Lower leg skin (tissue), 4 donors: ENCODE results near the gene AHCYL1. TPM values are rescaled to one million over a fixed set of nuclear protein-coding genes. Genes with fewer than 3 reads are reported as not detected.
"Not testable (repeated sequence)": the region's sequence is repeated elsewhere in the genome, so short reads cannot be mapped to it uniquely, and the experiment has no call there.

Experiments used
- DNase-seq, 2 donors: peaks; one replicate each; pipeline ENCODE4 v3.0.0-alpha.2; 2019; ENCODE audit warnings: low spot score in 2 of 2
- H3K4me3 ChIP-seq: fragments of 200-600 bp; sonication (generic); 2 replicates; pipeline ENCODE4 v1.5.1; 2017; ENCODE audit warnings: mild to moderate bottlenecking, low read depth; ENCODE audit not compliant: poor library complexity, severe bottlenecking
- CTCF ChIP-seq, 3 donors: fragments of 450-650 bp; IDR thresholded peaks; one replicate each; pipeline ENCODE4 v1.5.1; 2016; ENCODE audit warnings: antibody characterized with exemption in 3 of 3, mild to moderate bottlenecking in 3 of 3, moderate library complexity in 2 of 3
- POLR2A ChIP-seq, 2 donors: fragments of 450-650 bp; IDR thresholded peaks; one replicate each; pipeline ENCODE4 v1.6.1; 2016 to 2017; ENCODE audit warnings: antibody characterized with exemption in 2 of 2, mild to moderate bottlenecking in 1 of 2, moderate library complexity in 1 of 2
- WGBS, 2 donors: methylation state at CpG; one replicate each; pipeline ENCODE4 v1.1.5; 2018; 5-methylcytosine and 5-hydroxymethylcytosine counted together
- intact Hi-C: fragments of 100-400 bp; cut with DNase I; formaldehyde crosslinking; loops from one replicate; pipeline ENCODE4 v1.15.0; 2023; ENCODE audit warnings: low total_unique reads
- total RNA-seq, 4 donors: library from RNA; depleted of rRNA; stranded (reverse); fragments of >200 nt; gene quantifications; one replicate each; pipeline ENCODE4 v1.1.0, GENCODE V29; 2016

Gene AHCYL1
- total RNA-seq, 4 donors from 2014 or later = 42.3 to 54.4 (median 47.8) TPM

GRCh38 chr1:109944541-109944940, 40.0 kb upstream of the AHCYL1 start:
- intact Hi-C loops = no loop called here
- no peak for DNase-seq
- TF ChIP-seq POLR2A (IDR thresholded peaks at IDR 0.05) (no peak), CTCF (IDR thresholded peaks at IDR 0.05) (no peak)
- 87% methylated on average over 2 of the region's 2 CpGs for WGBS, 2 donors
- H3K4me3 ChIP-seq = no peak overlapping the region

GRCh38 chr1:109946511-109946910, 38.1 kb upstream of the AHCYL1 start:
- DNase-seq = no peak
- no peak overlapping the region for H3K4me3 ChIP-seq
- 58 to 64% methylated on average over 6 of the region's 6 CpGs for WGBS, 2 donors
- intact Hi-C loops = no loop called here
- TF ChIP-seq POLR2A (IDR thresholded peaks at IDR 0.05) = no peak
- TF ChIP-seq CTCF (IDR thresholded peaks at IDR 0.05) = no peak

GRCh38 chr1:109947582-109948284, 36.8 kb upstream of the AHCYL1 start:
- H3K4me3 ChIP-seq = no peak overlapping the region
- no peak for TF ChIP-seq POLR2A (IDR thresholded peaks at IDR 0.05)
- no peak for TF ChIP-seq CTCF (IDR thresholded peaks at IDR 0.05)
- WGBS, 2 donors = 75 to 80% methylated on average over 10 of the region's 10 CpGs
- no peak for DNase-seq
- intact Hi-C loops = no loop called here

- TF ChIP-seq POLR2A (IDR thresholded peaks at IDR 0.05) (no peak), CTCF (IDR thresholded peaks at IDR 0.05) (no peak)
- no peak for DNase-seq
- intact Hi-C loops = no loop called here
- no peak overlapping the region for H3K4me3 ChIP-seq
Measured at GRCh38 chr1:109948285-109948630, 36.3 kb upstream of the AHCYL1 start.

GRCh38 chr1:109950038-109950437, 34.5 kb upstream of the AHCYL1 start:
- no peak for DNase-seq
- no peak for TF ChIP-seq POLR2A (IDR thresholded peaks at IDR 0.05)
- TF ChIP-seq CTCF (IDR thresholded peaks at IDR 0.05) = no peak
- intact Hi-C loops = no loop called here
- H3K4me3 ChIP-seq = no peak overlapping the region
- 71 to 89% methylated on average over 1 of the region's 1 CpG for WGBS, 2 donors

GRCh38 chr1:109950509-109950908, 34.1 kb upstream of the AHCYL1 start:
- TF ChIP-seq POLR2A (IDR thresholded peaks at IDR 0.05) (no peak), CTCF (IDR thresholded peaks at IDR 0.05) (no peak)
- no peak overlapping the region for H3K4me3 ChIP-seq
- DNase-seq = no peak
- intact Hi-C loops = no loop called here
- WGBS, 2 donors = 93 to 95% methylated on average over 2 of the region's 2 CpGs

GRCh38 chr1:109951501-109951900, 33.1 kb upstream of the AHCYL1 start:
- DNase-seq, H3K4me3 ChIP-seq, intact Hi-C loops: not testable (repeated sequence)
- WGBS, 2 donors = 93 to 95% methylated on average over 5 of the region's 5 CpGs
